MCF 10A (cell line): ENCODE data around the gene POU2F3. TPM values are rescaled to one million over a fixed set of nuclear protein-coding genes. Genes with fewer than 3 reads are reported as not detected.

Experiments used
- BruUV-seq: library from RNA; stranded (reverse); fragments of 400-500 nt; replicated peaks from 2 replicates; lab custom pipeline; 2021; lab: Mats Ljungman, UMichigan
- CTCF ChIA-PET: fragments of 300-600 bp; sonication (Branson Sonifier 250); formaldehyde crosslinking; extraction: SDS; loops from one replicate; lab custom pipeline; 2021; ENCODE audit warnings: antibody characterized with exemption, inconsistent platforms; lab: Yijun Ruan, JAX
- POLR2A ChIA-PET: fragments of 300-600, 350-650 bp; sonication (Branson Sonifier 250); formaldehyde crosslinking; extraction: SDS; loops from one replicate; lab custom pipeline; 2020; ENCODE audit warnings: antibody characterized with exemption, inconsistent platforms; lab: Yijun Ruan, JAX
- DNase-seq: peaks from one replicate; pipeline ENCODE4 v3.0.0-alpha.2; 2018; ENCODE audit not compliant: unreplicated experiment
- H3K27ac Mint-ChIP-seq: one replicate; pipeline ENCODE4 v1.8.0; 2022; ENCODE audit warnings: mild to moderate bottlenecking, low read depth, mixed read lengths; ENCODE audit not compliant: unreplicated experiment
- H3K27me3 Mint-ChIP-seq: one replicate; pipeline ENCODE4 v1.8.0; 2022; ENCODE audit warnings: mixed read lengths; ENCODE audit not compliant: insufficient read depth, unreplicated experiment
- H3K36me3 Mint-ChIP-seq: one replicate; pipeline ENCODE4 v1.8.0; 2022; ENCODE audit warnings: mild to moderate bottlenecking, moderate library complexity, mixed read lengths; ENCODE audit not compliant: insufficient read depth, unreplicated experiment
- H3K4me1 Mint-ChIP-seq: one replicate; pipeline ENCODE4 v1.8.0; 2022; ENCODE audit warnings: mixed read lengths; ENCODE audit not compliant: insufficient read depth, unreplicated experiment
- H3K4me3 Mint-ChIP-seq: one replicate; pipeline ENCODE4 v1.8.0; 2022; ENCODE audit warnings: mild to moderate bottlenecking, moderate library complexity, mixed read lengths; ENCODE audit not compliant: unreplicated experiment
- H3K9me3 Mint-ChIP-seq: one replicate; pipeline ENCODE4 v1.8.0; 2022; ENCODE audit warnings: mixed read lengths; ENCODE audit not compliant: unreplicated experiment
- intact Hi-C: fragments of 100-400 bp; cut with micrococcal nuclease; formaldehyde crosslinking; loops from 2 replicates; pipeline ENCODE4 v1.14.1; 2022
- total RNA-seq: library from RNA; stranded (reverse); gene quantifications from 2 replicates; pipeline ENCODE4 v1.2.3, GENCODE V29; 2022
- TF ChIP-seq, protein P1 (sequence below): fragments of 200-600 bp; IDR thresholded peaks from one replicate; pipeline ENCODE4 v1.8.0; 2022; ENCODE audit warnings: antibody characterized with exemption, mild to moderate bottlenecking; ENCODE audit not compliant: unreplicated experiment

The POU2F3 gene
- total RNA-seq, 1 experiment from 2014 or later = not detected

DNA sequence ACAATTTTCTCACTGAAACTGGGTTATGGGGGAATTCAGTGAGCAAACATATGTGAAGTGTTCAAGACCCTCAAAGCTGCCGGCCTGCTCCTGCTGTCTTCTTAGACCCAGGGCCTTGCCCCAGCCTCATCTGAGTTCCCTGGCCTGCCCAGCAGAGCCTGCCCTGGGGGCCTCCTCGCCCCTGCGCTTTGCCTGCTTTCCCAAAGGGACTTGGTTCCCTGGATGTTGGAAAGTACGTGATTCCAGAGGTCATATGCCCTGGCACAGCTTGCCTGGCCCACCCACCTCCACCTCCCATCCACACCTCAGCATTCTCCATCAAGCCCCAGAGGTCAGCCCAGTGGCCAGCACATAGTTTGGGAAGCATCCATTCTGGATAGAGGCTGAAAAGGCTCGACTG is 13.7 kb upstream of the POU2F3 start:
- DNase-seq = no peak
- ChIA-PET CTCF (interaction anchor here (0.7 to 22.1 kb wide), 7 partner anchors 8 to 90 kb away, joined by 3 to 526 read pairs (median 6); no protein-coding TSS in a partner anchor), POLR2A (interaction anchor here (1.0 kb wide), 1 partner anchor 9 kb away, joined by 4 read pairs; no protein-coding TSS in a partner anchor)
- no TSS peak for BruUV-seq
- H3K4me1 Mint-ChIP-seq = no peaks in the 10 kb centered on the region
- no peaks in the 10 kb centered on the region for H3K36me3 Mint-ChIP-seq
- no peak overlapping the region for H3K27ac Mint-ChIP-seq
- no peaks in the 10 kb centered on the region for H3K9me3 Mint-ChIP-seq
- H3K27me3 Mint-ChIP-seq = no peaks in the 10 kb centered on the region
- intact Hi-C loops = no loop called here
- TF ChIP-seq, protein P1, sequence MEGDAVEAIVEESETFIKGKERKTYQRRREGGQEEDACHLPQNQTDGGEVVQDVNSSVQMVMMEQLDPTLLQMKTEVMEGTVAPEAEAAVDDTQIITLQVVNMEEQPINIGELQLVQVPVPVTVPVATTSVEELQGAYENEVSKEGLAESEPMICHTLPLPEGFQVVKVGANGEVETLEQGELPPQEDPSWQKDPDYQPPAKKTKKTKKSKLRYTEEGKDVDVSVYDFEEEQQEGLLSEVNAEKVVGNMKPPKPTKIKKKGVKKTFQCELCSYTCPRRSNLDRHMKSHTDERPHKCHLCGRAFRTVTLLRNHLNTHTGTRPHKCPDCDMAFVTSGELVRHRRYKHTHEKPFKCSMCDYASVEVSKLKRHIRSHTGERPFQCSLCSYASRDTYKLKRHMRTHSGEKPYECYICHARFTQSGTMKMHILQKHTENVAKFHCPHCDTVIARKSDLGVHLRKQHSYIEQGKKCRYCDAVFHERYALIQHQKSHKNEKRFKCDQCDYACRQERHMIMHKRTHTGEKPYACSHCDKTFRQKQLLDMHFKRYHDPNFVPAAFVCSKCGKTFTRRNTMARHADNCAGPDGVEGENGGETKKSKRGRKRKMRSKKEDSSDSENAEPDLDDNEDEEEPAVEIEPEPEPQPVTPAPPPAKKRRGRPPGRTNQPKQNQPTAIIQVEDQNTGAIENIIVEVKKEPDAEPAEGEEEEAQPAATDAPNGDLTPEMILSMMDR = no peak
- no peak overlapping the region for H3K4me3 Mint-ChIP-seq

DNA sequence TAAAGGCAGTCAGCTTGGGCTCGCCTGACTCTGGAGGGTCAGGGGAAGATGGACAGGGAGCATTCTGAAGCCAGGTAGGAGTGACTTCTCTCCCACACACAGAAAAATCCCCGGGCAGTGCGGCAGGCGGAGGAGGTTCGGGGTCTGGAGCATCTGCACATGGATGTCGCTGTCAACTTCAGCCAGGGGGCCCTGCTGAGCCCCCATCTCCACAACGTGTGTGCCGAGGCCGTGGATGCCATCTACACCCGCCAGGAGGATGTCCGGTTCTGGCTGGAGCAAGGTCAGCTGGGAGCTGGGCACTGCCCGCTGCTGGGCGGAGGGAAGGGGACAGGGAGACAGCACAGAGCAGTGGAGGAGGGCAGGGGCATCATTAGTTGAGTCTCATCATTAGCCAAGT is 13.2 kb upstream of the POU2F3 start:
- Mint-ChIP-seq H3K9me3 (no peaks in the 10 kb centered on the region), H3K4me3 (no peak overlapping the region), H3K4me1 (no peaks in the 10 kb centered on the region), H3K27ac (no peak overlapping the region), H3K36me3 (no peaks in the 10 kb centered on the region), H3K27me3 (no peaks in the 10 kb centered on the region)
- ChIA-PET POLR2A (no interaction called here), CTCF (interaction anchor here (0.7 to 22.1 kb wide), 6 partner anchors 12 to 90 kb away, joined by 3 to 526 read pairs (median 6); no protein-coding TSS in a partner anchor)
- TF ChIP-seq, protein P1 = no peak
- intact Hi-C loops = no loop called here
- no peak for DNase-seq
- no TSS peak for BruUV-seq

DNA sequence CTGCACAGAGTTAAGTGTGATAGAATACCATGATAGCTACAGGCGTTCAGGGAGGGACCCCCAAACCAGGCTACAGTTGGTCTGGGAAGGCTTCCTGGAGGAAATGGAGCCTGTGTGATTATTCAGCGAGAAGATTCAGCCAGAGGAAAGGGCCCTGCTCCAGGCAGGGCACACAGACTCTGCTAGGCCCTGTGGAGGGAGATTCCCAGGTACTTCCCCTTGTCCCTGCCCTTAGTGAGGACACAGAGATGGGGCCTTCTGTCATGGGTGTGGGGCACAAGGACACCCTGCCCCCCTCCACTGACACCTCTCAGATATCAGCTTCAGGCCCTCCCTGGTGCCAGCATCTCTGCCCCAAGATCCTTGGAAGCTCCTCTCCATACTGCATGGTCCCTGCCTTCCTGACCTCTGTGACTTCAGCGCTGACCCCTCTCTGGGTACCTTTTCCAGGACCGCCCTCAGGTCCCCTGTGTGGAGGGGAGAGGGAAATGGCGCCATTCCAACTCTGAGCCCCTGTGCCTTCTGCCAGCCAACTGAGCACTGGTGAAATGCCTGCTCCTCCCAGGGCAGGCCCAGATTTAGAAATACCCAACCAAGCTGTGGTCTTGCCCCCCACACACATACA is 12.6 kb upstream of the POU2F3 start:
- DNase-seq = no peak
- H3K27me3 Mint-ChIP-seq = no peaks in the 10 kb centered on the region
- H3K4me3 Mint-ChIP-seq = no peak overlapping the region
- H3K36me3 Mint-ChIP-seq = no peaks in the 10 kb centered on the region
- POLR2A ChIA-PET = no interaction called here
- H3K27ac Mint-ChIP-seq = no peak overlapping the region
- no peaks in the 10 kb centered on the region for H3K4me1 Mint-ChIP-seq
- no peaks in the 10 kb centered on the region for H3K9me3 Mint-ChIP-seq
- CTCF ChIA-PET = interaction anchor here (0.6 to 22.1 kb wide), 5 partner anchors 13 to 112 kb away, joined by 3 to 526 read pairs (median 5); no protein-coding TSS in a partner anchor
- TF ChIP-seq, protein P1 = no peak
- intact Hi-C loops = no loop called here
- no TSS peak for BruUV-seq

DNA sequence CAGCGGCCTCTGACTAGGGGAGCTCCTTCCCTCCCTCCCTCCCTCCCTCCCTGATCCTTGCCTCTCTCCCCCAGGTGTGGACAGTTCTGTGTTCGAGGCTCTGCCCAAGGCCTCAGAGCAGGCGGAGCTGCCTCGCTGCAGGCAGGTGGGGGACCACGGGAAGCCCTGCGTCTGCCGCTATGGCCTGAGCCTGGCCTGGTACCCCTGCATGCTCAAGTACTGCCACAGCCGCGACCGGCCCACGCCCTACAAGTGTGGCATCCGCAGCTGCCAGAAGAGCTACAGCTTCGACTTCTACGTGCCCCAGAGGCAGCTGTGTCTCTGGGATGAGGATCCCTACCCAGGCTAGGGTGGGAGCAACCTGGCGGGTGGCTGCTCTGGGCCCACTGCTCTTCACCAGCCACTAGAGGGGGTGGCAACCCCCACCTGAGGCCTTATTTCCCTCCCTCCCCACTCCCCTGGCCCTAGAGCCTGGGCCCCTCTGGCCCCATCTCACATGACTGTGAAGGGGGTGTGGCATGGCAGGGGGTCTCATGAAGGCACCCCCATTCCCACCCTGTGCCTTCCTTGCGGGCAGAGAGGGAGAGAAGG is 11.1 kb upstream of the POU2F3 start:
- POLR2A ChIA-PET = interaction anchor here (1.1 kb wide), 1 partner anchor 58 kb away, joined by 4 read pairs; no protein-coding TSS in a partner anchor
- H3K9me3 Mint-ChIP-seq = no peaks in the 10 kb centered on the region
- no TSS peak for BruUV-seq

More for the DNA sequence above, 11.1 kb upstream of the POU2F3 start:
- H3K36me3 Mint-ChIP-seq = no peaks in the 10 kb centered on the region
- TF ChIP-seq, protein P1 = no peak
- CTCF ChIA-PET = interaction anchor here (0.7 to 22.1 kb wide), 21 partner anchors 9 to 500 kb away, joined by 3 to 526 read pairs (median 4); partner anchors contain the start of gene NECTIN1
- intact Hi-C loops = loop anchor here (1.0 kb wide), 1 partner anchor 57 kb away; no protein-coding TSS in a partner anchor
- no peaks in the 10 kb centered on the region for H3K4me1 Mint-ChIP-seq
- peaks cover 3% of the 10 kb centered on the region for H3K27me3 Mint-ChIP-seq
- no peak for DNase-seq
- H3K4me3 Mint-ChIP-seq = no peak overlapping the region
- H3K27ac Mint-ChIP-seq = no peak overlapping the region
